SJSA1 (cell line): Measurements from ENCODE around the gene RAB1B. TPM values are rescaled to one million over a fixed set of nuclear protein-coding genes. Genes with fewer than 3 reads are reported as not detected.

Experiments used
- DNase-seq, 2 experiments: peaks; one replicate each; pipeline ENCODE4 v3.0.0-alpha.2; 2015 to 2020; ENCODE audit warnings: low spot score in 2 of 2, low read depth in 1 of 2
- H3K27ac ChIP-seq: fragments of 250-450 bp; sonication (Bioruptor Pico); 2 replicates; pipeline ENCODE4 v1.5.1; 2020; ENCODE audit warnings: mild to moderate bottlenecking, moderate library complexity
- H3K27me3 ChIP-seq: fragments of 250-450 bp; sonication (Bioruptor Pico); replicated peaks from 2 replicates; pipeline ENCODE4 v1.5.1; 2020; ENCODE audit warnings: mild to moderate bottlenecking, moderate library complexity
- H3K36me3 ChIP-seq: fragments of 250-450 bp; sonication (Bioruptor Pico); 2 replicates; pipeline ENCODE4 v1.5.1; 2020; ENCODE audit warnings: mild to moderate bottlenecking
- H3K4me1 ChIP-seq: fragments of 250-450 bp; sonication (Bioruptor Pico); replicated peaks from 2 replicates; pipeline ENCODE4 v1.6.1; 2021; ENCODE audit warnings: mild to moderate bottlenecking
- H3K4me3 ChIP-seq: fragments of 250-450 bp; sonication (Bioruptor Pico); 2 replicates; pipeline ENCODE4 v1.5.1; 2020; ENCODE audit warnings: mild to moderate bottlenecking
- H3K9me3 ChIP-seq: fragments of 250-450 bp; sonication (Bioruptor Pico); replicated peaks from 2 replicates; pipeline ENCODE4 v1.5.1; 2020; ENCODE audit warnings: mild to moderate bottlenecking
- total RNA-seq: library from RNA; depleted of rRNA; stranded (reverse); fragments of >200 nt; shearing (Covaris generic); gene quantifications from 2 replicates; pipeline ENCODE4 v1.2.3, GENCODE V29; 2014

The RAB1B gene
- total RNA-seq, 1 experiment from 2014 or later: 334 TPM

DNA sequence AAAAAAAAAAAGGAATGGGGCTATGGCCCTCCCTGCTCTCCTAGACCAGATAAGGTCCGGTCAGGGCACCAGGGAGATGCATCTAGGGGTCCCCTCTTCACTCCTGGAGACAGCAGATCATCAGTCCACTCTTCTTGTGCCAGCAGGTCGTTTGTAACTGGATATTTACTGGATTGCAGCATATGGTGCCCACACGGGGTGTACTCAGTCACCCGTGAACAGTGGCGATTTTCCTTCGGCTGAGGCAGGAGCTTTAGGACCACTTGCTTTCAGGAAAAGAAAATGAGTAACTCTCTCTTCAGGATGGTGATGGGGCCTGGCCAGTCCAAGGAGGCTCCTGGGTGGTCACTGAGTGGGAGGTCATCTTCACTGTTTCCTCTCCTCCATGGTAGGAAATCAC lies 38.3 kb upstream of the RAB1B start:
- Histone ChIP-seq H3K4me1 (no peaks in the 10 kb centered on the region), H3K27me3 (no peaks in the 10 kb centered on the region), H3K36me3 (peaks cover 79% of the 10 kb centered on the region), H3K9me3 (no peaks in the 10 kb centered on the region), H3K4me3 (no peak overlapping the region), H3K27ac (no peak overlapping the region)
- no peak for DNase-seq

DNA sequence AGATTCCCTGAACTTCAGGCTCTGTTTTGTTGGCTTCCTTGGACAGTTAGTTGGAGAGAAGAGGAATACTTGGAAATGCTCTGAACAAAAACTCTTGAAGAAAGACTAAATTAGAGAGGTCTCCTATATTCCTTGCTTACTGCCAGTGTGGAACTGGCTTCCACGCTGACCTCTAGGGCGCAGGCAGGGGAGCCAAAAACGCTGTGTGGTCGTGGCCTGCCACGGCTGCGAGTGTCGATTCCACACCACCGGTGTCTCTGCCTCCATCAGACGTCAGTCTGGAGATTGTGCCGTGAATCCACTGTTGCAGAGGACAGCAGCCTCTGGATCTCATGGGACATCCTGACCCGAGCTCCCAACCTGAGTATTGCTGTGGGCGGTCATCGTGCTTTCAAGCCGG lies 37.5 kb upstream of the RAB1B start:
- Histone ChIP-seq H3K4me1 (no peaks in the 10 kb centered on the region), H3K4me3 (no peak overlapping the region), H3K27me3 (no peaks in the 10 kb centered on the region), H3K9me3 (no peaks in the 10 kb centered on the region), H3K36me3 (peaks cover 79% of the 10 kb centered on the region), H3K27ac (no peak overlapping the region)
- DNase-seq: no peak

DNA sequence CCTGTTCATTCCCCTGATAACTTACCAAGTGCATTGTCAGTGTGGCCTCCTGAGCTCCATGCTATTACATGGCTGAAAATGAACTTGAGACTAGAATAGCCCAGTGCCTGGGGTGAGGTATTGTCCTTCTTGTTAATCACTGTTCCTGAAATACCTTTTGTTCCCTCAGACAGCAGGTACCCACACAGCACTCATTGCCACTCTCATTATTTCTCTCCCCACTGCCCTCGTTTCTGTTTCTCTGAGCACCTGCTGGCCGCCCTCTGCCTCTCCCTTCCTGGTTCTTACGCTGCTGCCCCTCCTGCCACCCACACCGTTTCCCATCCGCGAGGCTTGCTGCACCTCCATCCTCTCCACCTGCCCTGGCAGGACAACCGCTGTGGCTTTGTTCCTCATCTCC lies 36.9 kb upstream of the RAB1B start:
- Histone ChIP-seq H3K4me3 (no peak overlapping the region), H3K4me1 (no peaks in the 10 kb centered on the region), H3K27ac (no peak overlapping the region), H3K9me3 (no peaks in the 10 kb centered on the region), H3K27me3 (no peaks in the 10 kb centered on the region), H3K36me3 (peaks cover 82% of the 10 kb centered on the region)
- no peak for DNase-seq

DNA sequence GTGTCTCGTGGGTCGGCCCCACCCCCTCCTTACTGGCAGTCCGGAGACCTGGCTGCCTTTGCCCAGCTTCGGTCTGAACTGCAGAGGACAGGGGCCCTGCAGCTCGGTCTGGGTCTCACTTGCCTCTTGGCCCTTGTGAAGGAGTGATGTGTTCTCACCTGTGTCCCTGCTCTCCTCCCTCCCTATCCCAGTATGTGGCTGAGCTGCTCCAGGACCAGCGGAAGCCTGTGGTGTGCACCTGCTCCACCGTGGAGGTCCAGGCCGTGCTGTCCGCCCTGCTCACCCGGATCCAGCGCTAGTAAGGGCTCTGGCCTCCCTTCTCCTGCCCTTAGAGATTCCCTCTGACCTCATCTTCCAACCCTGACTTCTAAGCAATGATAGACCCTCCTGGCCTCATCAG lies 35.7 kb upstream of the RAB1B start:
- Histone ChIP-seq H3K27ac (no peak overlapping the region), H3K27me3 (no peaks in the 10 kb centered on the region), H3K9me3 (no peaks in the 10 kb centered on the region), H3K4me3 (no peak overlapping the region), H3K4me1 (no peaks in the 10 kb centered on the region), H3K36me3 (peaks cover 81% of the 10 kb centered on the region)
- DNase-seq: no peak

DNA sequence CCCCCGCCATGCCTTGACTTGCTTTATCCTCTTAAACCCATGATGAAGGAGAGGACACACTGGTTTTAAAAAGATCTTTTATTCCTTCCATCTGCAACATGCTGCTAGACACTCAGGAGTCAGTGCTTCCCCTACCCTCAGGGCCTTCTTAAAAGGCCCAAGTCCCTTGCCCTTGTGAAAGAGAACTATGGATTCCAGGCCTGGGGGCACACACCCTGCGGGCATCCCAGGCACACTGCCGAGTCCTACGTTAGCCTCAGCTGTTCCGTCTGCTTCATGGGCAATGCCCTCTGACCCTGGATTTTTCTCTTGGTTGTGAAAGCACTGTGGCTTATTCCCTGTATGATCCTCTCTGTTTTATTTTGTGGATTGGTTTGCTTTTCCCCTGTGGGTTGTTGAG lies 35.1 kb upstream of the RAB1B start:
- no peak for DNase-seq
- no peaks in the 10 kb centered on the region for H3K9me3 ChIP-seq
- no peak overlapping the region for H3K27ac ChIP-seq
- H3K4me1 ChIP-seq: no peaks in the 10 kb centered on the region
- H3K27me3 ChIP-seq: no peaks in the 10 kb centered on the region
- H3K36me3 ChIP-seq: peaks cover 82% of the 10 kb centered on the region
- H3K4me3 ChIP-seq: no peak overlapping the region

DNA sequence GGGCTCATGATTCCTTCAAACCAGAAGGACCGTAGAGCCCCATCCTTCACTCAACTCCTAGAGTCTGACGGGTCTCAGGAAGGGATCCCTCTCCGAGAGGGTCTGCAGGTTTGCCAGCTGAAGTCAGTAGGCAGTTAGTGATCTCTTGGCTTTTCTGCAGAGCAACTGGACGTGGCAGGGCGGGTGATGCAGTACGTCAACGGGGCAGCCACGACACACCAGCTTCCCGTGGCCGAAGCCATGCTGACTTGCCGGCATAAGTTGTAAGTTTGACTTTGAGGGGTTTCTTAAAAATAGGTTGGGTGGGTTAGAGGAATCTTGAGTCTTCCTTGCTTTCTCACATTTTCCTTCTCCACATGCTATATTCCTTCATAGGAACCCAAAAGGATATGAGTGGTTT lies 33.3 kb upstream of the RAB1B start:
- Histone ChIP-seq H3K27ac (no peak overlapping the region), H3K27me3 (no peaks in the 10 kb centered on the region), H3K4me1 (no peaks in the 10 kb centered on the region), H3K36me3 (peaks cover 94% of the 10 kb centered on the region), H3K9me3 (no peaks in the 10 kb centered on the region), H3K4me3 (no peak overlapping the region)
- DNase-seq: no peak

DNA sequence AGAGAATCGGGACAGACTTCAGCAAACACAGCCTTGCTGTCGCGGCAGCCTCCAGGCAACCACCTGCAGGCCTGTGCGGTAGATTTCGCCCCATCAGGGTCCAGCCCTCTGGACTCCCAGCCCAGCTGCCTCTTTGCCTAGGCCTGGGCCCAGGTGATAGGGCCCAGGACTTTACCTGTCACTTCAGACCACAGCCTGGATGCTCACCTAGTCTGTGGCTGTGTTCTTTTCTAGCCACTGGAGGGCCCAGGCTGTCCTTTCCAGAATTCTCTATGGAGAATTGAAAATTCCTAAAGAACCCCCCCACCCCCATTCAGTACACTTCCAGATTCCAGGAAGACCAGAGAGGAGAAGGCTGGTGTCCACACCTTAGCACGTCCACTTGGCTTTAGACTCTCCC lies 30.6 kb upstream of the RAB1B start:
- H3K36me3 ChIP-seq: peaks cover 94% of the 10 kb centered on the region

DNA sequence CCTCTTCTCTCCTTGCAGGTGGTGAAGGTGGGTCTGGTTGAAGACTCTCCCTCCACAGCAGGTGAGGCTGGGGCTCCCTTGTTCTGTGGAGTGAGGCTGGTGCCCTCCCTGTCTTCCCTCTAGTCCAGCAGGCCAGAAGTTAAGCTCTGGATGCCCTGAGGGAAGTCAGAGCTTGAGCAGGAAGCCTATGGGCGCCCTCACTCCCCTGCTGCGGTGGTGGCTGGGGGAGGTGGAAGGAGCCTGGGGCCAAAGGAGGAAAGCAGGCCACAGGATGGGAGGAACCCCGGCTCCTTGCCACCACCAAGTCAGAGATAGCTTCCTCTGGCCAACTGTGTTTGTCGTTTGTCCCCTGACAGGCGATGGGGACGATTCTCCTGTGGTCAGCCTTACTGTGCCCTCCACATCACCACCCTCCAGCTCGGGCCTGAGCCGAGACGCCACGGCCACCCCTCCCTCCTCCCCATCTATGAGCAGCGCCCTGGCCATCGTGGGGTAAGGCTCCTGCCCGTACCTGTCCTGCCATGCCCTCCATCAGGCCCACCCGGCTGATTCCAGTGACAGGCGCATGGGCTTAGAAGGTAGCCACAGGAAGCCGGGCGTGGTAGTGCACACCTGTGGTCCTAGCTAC lies 29.5 kb upstream of the RAB1B start:
- Histone ChIP-seq H3K9me3 (peaks cover 2% of the 10 kb centered on the region; the same call in 1 of the 2 replicates), H3K4me1 (no peaks in the 10 kb centered on the region), H3K27ac (no peak overlapping the region), H3K27me3 (no peaks in the 10 kb centered on the region), H3K4me3 (no peak overlapping the region), H3K36me3 (peaks cover 93% of the 10 kb centered on the region)
- no peak for DNase-seq

More for the DNA sequence above, 30.6 kb upstream of the RAB1B start:
- H3K27ac ChIP-seq: no peak overlapping the region
- H3K4me3 ChIP-seq: no peak overlapping the region
- DNase-seq: no peak
- no peaks in the 10 kb centered on the region for H3K27me3 ChIP-seq
- H3K9me3 ChIP-seq: peaks cover 2% of the 10 kb centered on the region; the same call in 1 of the 2 replicates
- no peaks in the 10 kb centered on the region for H3K4me1 ChIP-seq

DNA sequence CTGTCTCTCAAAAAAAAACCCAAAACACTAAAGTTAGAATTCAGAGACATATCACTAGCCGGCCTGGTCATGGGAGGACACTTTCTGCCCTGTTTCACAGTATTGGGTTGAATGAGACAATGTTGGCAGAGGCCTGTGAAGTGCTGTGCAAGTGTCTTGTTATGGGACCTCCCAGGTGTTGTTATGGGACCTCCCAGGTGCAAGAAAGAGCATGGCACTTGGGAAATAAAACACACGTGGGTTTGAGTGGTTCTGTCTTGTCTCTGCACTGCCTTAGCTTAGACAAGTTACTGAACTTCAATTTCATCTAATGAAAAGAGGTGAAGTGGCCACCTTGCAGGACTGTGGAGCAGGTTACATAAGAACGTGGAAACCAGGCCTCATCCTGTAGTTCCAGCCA lies 28.9 kb upstream of the RAB1B start:
- peaks cover 2% of the 10 kb centered on the region; the same call in 1 of the 2 replicates for H3K9me3 ChIP-seq
- peaks cover 93% of the 10 kb centered on the region for H3K36me3 ChIP-seq
- no peak overlapping the region for H3K4me3 ChIP-seq
- H3K4me1 ChIP-seq: no peaks in the 10 kb centered on the region
- no peaks in the 10 kb centered on the region for H3K27me3 ChIP-seq
- H3K27ac ChIP-seq: no peak overlapping the region
- DNase-seq: no peak

DNA sequence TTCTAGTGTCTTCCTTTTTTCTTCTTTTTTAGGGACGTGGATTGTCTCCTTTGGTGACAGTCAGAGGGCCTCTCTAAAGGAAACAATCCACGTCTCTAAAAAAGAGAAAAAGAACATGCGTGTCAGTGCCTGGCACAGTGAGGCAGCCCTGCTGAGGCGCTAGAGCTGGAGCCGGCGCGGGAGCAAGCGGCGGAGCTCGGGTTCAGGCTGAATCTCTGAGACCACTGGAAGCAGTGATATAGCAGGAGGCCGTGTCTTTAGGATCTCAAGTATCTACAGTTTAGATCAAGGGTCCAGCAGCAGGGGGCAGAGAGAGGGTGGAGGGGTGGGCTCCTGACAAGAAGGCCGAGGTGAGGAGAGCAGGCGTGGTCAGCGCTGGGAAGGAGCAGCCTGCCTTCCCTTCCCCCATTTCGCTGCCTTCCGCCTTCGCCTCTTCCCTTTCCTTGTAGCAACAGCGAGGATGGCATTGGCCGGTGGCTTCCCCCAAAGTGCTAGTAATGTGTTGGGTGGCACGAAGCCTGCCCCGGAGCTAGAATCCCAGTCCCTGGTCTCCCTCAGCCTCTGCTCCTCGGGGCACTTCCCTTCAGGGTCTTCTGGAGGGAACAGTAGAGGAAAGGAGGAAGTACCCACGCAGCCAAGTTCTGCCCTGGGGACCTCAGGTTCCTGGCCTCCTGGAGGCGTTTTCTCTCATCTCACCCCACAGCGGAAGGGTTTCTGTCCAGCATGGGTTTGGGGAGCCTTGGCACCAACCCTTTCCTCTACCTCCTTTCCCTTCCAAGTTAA lies 28.2 kb upstream of the RAB1B start:
- Histone ChIP-seq H3K4me3 (no peak overlapping the region), H3K9me3 (peaks cover 2% of the 10 kb centered on the region; the same call in 1 of the 2 replicates)
- DNase-seq: no peak

DNA sequence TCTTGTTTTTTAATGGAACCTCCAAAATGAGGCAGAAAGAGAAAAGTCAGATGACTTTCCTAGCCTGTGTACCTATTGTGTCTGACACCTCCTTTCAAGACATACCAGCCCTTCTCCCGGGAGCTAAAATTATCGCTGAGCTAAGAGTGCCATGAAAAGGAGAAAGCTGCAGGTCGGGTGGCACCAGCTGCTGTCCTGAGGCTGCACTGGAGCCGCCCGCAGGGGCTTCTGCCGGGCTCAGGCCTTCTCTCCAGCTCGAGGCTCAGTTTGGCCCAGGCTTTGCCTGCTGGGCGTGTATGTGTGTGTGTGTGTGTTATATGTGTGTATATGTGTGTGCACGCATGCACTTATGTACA lies 27.7 kb upstream of the RAB1B start:
- Histone ChIP-seq H3K9me3 (peaks cover 2% of the 10 kb centered on the region; the same call in 1 of the 2 replicates), H3K4me3 (no peak overlapping the region), H3K27ac (no peak overlapping the region), H3K27me3 (no peaks in the 10 kb centered on the region), H3K4me1 (no peaks in the 10 kb centered on the region), H3K36me3 (peaks cover 88% of the 10 kb centered on the region)
- no peak for DNase-seq

More for the DNA sequence above, 28.2 kb upstream of the RAB1B start:
- Histone ChIP-seq H3K27me3 (no peaks in the 10 kb centered on the region), H3K27ac (no peak overlapping the region), H3K36me3 (peaks cover 92% of the 10 kb centered on the region), H3K4me1 (no peaks in the 10 kb centered on the region)

DNA sequence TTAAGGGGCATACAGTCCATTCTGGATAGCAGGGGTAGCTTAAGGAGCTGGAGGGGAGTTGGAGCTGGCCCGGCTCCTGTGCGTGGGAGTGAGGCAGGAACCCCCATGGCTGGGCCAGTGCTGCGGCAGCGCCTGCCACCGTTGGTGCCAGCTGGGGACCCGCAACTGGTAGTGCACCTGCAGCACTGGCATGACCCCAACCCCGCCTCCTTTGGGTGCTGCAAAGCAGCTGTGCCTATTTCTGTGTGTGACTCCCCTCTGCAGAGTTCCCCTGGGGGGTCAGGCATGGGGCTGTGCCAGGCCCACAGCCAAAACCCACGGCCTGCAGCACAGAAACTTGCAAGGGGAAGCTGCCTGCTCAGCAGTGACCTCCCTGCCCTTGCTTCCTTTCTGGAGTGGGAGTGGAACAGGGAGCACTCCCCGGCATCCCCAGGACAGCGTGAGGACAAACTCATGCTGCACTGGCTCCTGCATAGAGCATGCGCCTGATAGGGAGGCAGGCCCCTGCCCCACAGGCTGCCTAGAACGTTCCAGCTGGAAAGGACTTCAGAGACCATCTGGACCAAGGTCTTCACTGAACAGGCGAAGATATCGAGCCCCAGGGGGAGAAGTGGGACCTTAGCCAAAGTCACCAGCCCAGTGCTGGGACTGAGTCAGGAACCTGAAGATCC lies 26.2 kb upstream of the RAB1B start:
- H3K4me1 ChIP-seq: no peaks in the 10 kb centered on the region
- H3K36me3 ChIP-seq: peaks cover 81% of the 10 kb centered on the region
- H3K27me3 ChIP-seq: no peaks in the 10 kb centered on the region
- H3K9me3 ChIP-seq: peaks cover 2% of the 10 kb centered on the region; the same call in 1 of the 2 replicates
- H3K27ac ChIP-seq: no peak overlapping the region
- H3K4me3 ChIP-seq: no peak overlapping the region
- DNase-seq: no peak

DNA sequence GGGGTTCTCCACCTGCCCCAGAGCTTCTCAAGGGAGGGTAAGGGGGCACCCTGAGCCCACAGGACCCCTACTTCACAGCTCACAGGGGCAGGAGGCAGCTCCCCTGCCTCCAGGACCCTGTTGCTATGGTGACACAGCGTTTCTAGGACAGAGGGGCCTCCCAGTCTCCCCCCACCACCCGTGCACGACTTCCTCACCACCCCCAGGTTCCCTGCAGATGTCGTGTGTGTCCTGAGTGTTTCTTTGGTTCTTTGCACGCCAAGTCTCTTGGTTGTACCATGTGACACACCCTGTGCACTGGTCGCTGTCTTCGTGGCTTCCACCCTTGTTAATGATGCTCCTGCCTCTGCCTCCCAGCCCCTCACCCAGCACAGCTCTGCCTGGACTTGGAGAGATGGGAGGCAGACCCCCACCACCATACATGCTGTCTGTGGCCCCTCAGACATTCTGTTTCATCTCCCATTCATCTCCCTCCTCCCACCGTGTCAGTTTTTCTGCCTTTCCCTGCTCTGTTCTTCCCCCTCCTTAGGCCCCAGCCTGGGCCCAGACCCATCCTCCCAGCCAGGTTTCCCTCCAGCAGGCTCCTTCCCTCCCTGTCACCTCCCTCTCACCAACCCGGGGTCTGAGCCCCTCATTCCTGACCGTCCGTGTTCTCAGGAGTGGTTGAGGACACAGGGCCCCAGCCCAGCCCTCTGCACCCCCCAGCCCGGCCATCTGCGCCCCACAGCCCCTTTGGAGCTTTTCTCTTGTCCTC lies 24.5 kb upstream of the RAB1B start:
- DNase-seq: no peak
- no peaks in the 10 kb centered on the region for H3K4me1 ChIP-seq
- no peak overlapping the region for H3K27ac ChIP-seq
- no peak overlapping the region for H3K4me3 ChIP-seq
- H3K27me3 ChIP-seq: no peaks in the 10 kb centered on the region
- H3K9me3 ChIP-seq: peaks cover 2% of the 10 kb centered on the region; the same call in 1 of the 2 replicates
- peaks cover 76% of the 10 kb centered on the region for H3K36me3 ChIP-seq
